Astrocyte (in vitro differentiated cells and primary cell): ENCODE results near the gene CDK14. TPM values are rescaled to one million over a fixed set of nuclear protein-coding genes. Genes with fewer than 3 reads are reported as not detected.

ENCODE experiments used
- DNase-seq: peaks from one replicate; pipeline ENCODE4 v3.0.0-alpha.2; 2010; ENCODE audit warnings: low read depth
- FAIRE-seq: peaks from 2 replicates; lab custom pipeline; 2011; peaks lifted over from hg19 to GRCh38; lab: Jason Lieb, UNC
- H2AFZ ChIP-seq: 2 replicates; pipeline ENCODE4 v1.6.0; 2012; ENCODE audit warnings: low read depth, low read length, inconsistent platforms
- H3K27ac ChIP-seq: 2 replicates; pipeline ENCODE4 v1.5.1; 2011; ENCODE audit warnings: low read depth, low read length, inconsistent platforms
- H3K27me3 ChIP-seq: 2 replicates; pipeline ENCODE4 v1.6.0; 2011; ENCODE audit warnings: low read length, inconsistent platforms; ENCODE audit not compliant: insufficient read depth
- H3K36me3 ChIP-seq: 2 replicates; pipeline ENCODE4 v1.5.1; 2011; ENCODE audit warnings: low read length, inconsistent platforms; ENCODE audit not compliant: insufficient read depth
- H3K4me1 ChIP-seq: 2 replicates; pipeline ENCODE4 v1.5.1; 2011; ENCODE audit warnings: low read length, inconsistent platforms; ENCODE audit not compliant: insufficient read depth
- H3K4me2 ChIP-seq: 2 replicates; pipeline ENCODE4 v1.6.0; 2012; ENCODE audit warnings: low read length, inconsistent platforms
- H3K4me3 ChIP-seq: 2 replicates; pipeline ENCODE4 v1.5.1; 2011; ENCODE audit warnings: low read depth, mild to moderate bottlenecking, low read length, inconsistent platforms; ENCODE audit not compliant: insufficient read depth
- H3K79me2 ChIP-seq: 2 replicates; pipeline ENCODE4 v1.6.0; 2012; ENCODE audit warnings: mild to moderate bottlenecking, low read length, inconsistent platforms; ENCODE audit not compliant: insufficient read depth
- H3K9ac ChIP-seq: 2 replicates; pipeline ENCODE4 v1.6.0; 2012; ENCODE audit warnings: mild to moderate bottlenecking, low read length, inconsistent platforms
- H3K9me3 ChIP-seq: 2 replicates; pipeline ENCODE4 v1.5.1; 2012; ENCODE audit warnings: low read depth, mild to moderate bottlenecking, low read length, inconsistent platforms; ENCODE audit not compliant: insufficient read depth
- H4K20me1 ChIP-seq: 2 replicates; pipeline ENCODE4 v1.6.0; 2012; ENCODE audit warnings: low read length, inconsistent platforms; ENCODE audit not compliant: insufficient read depth
- H3K27ac Mint-ChIP-seq: one replicate; pipeline ENCODE4 v1.8.0; 2021; ENCODE audit warnings: mild to moderate bottlenecking, mixed read lengths; ENCODE audit not compliant: unreplicated experiment
- H3K27me3 Mint-ChIP-seq: one replicate; pipeline ENCODE4 v1.8.0; 2021; ENCODE audit warnings: low read depth, mixed read lengths; ENCODE audit not compliant: unreplicated experiment
- H3K36me3 Mint-ChIP-seq: one replicate; pipeline ENCODE4 v1.8.0; 2021; ENCODE audit warnings: low read depth, mixed read lengths; ENCODE audit not compliant: unreplicated experiment
- H3K4me1 Mint-ChIP-seq: one replicate; pipeline ENCODE4 v1.8.0; 2021; ENCODE audit warnings: low read depth, mixed read lengths; ENCODE audit not compliant: unreplicated experiment
- H3K4me3 Mint-ChIP-seq: one replicate; pipeline ENCODE4 v1.8.0; 2021; ENCODE audit warnings: mild to moderate bottlenecking, moderate library complexity, mixed read lengths; ENCODE audit not compliant: unreplicated experiment
- H3K9me3 Mint-ChIP-seq: one replicate; pipeline ENCODE4 v1.8.0; 2021; ENCODE audit warnings: mild to moderate bottlenecking, mixed read lengths; ENCODE audit not compliant: unreplicated experiment
- EZH2 ChIP-seq: IDR thresholded peaks from 2 replicates; pipeline ENCODE4 v1.6.1; 2012; ENCODE audit warnings: mild to moderate bottlenecking, low read length, inconsistent platforms; ENCODE audit not compliant: insufficient read depth
- total RNA-seq: library from RNA; stranded (reverse); gene quantifications from 2 replicates; pipeline ENCODE4 v1.2.1, GENCODE V29; 2021
- TF ChIP-seq, protein P1 (sequence below): IDR thresholded peaks from 2 replicates; pipeline ENCODE4 v1.5.1; 2011; ENCODE audit warnings: low read depth, mild to moderate bottlenecking, inconsistent platforms, low read length, moderate library complexity; ENCODE audit not compliant: insufficient read depth

The CDK14 gene
- total RNA-seq, 1 donor from 2014 or later = 30.2 TPM

DNA sequence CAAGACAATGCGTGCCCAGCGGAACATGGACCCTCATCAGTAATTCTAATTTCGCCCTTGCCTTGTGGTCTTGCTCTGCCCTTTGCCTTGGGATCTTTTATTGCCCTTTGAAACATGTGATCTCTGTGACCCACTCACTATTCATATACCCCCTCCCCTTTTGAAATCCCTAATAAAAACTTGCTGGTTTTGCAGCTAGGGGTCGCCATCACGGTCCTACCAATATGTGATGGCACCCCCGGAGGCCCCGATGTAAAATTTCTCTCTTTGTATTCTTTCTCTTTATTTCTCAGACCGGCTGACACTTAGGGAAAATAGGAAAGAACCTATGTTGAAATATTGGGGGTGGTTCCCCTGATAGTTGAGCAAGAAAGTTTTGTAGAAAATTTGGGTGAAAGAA lies 242.7 kb downstream of the CDK14 start:
- H3K4me1 ChIP-seq = peaks cover 5% of the 10 kb centered on the region
- no peak overlapping the region for H3K4me3 ChIP-seq
- Mint-ChIP-seq H3K27me3 (no peaks in the 10 kb centered on the region), H3K4me3 (no peak overlapping the region), H3K36me3 (peaks cover 12% of the 10 kb centered on the region), H3K4me1 (peaks cover 6% of the 10 kb centered on the region), H3K9me3 (peaks cover 9% of the 10 kb centered on the region), H3K27ac (no peak overlapping the region)
- H3K9ac ChIP-seq = no peak overlapping the region
- H3K9me3 ChIP-seq = no peaks in the 10 kb centered on the region
- no peaks in the 10 kb centered on the region for H3K36me3 ChIP-seq
- peaks cover 18% of the 10 kb centered on the region for H4K20me1 ChIP-seq
- no peaks in the 10 kb centered on the region for H3K27me3 ChIP-seq
- FAIRE-seq (no peak), DNase-seq (no peak)
- H3K79me2 ChIP-seq = peaks cover 8% of the 10 kb centered on the region
- no peak overlapping the region for H3K4me2 ChIP-seq
- H3K27ac ChIP-seq = no peak overlapping the region
- H2AFZ ChIP-seq = no peak overlapping the region
- TF ChIP-seq, protein P1, sequence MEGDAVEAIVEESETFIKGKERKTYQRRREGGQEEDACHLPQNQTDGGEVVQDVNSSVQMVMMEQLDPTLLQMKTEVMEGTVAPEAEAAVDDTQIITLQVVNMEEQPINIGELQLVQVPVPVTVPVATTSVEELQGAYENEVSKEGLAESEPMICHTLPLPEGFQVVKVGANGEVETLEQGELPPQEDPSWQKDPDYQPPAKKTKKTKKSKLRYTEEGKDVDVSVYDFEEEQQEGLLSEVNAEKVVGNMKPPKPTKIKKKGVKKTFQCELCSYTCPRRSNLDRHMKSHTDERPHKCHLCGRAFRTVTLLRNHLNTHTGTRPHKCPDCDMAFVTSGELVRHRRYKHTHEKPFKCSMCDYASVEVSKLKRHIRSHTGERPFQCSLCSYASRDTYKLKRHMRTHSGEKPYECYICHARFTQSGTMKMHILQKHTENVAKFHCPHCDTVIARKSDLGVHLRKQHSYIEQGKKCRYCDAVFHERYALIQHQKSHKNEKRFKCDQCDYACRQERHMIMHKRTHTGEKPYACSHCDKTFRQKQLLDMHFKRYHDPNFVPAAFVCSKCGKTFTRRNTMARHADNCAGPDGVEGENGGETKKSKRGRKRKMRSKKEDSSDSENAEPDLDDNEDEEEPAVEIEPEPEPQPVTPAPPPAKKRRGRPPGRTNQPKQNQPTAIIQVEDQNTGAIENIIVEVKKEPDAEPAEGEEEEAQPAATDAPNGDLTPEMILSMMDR = no peak
- no peak for TF ChIP-seq EZH2

DNA sequence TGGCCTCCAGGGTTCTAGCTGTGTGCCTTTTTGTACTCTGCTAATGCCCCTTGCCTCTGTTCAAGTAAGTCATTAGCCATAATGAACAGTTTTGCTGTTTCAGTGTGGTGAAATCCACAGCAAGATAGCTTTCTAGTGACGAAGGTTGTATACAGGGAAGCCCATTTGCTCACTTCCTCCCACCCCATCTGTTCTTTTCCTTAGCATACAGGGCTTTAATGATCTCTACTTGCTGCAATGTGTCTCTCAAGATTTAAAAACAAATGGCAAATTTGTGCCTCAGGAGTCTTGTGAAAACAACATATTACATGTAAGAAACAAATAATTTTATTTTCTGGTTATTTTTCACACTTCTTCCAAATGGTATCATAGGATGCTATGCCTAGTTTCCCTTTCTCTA lies 243.2 kb downstream of the CDK14 start:
- H3K27ac Mint-ChIP-seq = no peak overlapping the region
- DNase-seq (no peak), FAIRE-seq (no peak)
- H3K9me3 Mint-ChIP-seq = peaks cover 9% of the 10 kb centered on the region
- Histone ChIP-seq H4K20me1 (peaks cover 17% of the 10 kb centered on the region), H3K79me2 (peaks cover 8% of the 10 kb centered on the region), H3K27ac (no peak overlapping the region), H3K9me3 (no peaks in the 10 kb centered on the region), H3K36me3 (no peaks in the 10 kb centered on the region), H3K9ac (no peak overlapping the region), H3K4me1 (peaks cover 2% of the 10 kb centered on the region), H2AFZ (no peak overlapping the region), H3K4me3 (no peak overlapping the region), H3K27me3 (no peaks in the 10 kb centered on the region), H3K4me2 (no peak overlapping the region)
- peaks cover 9% of the 10 kb centered on the region for H3K4me1 Mint-ChIP-seq
- TF ChIP-seq EZH2 = no peak
- TF ChIP-seq, protein P1 = no peak
- peaks cover 12% of the 10 kb centered on the region for H3K36me3 Mint-ChIP-seq
- no peak overlapping the region for H3K4me3 Mint-ChIP-seq
- H3K27me3 Mint-ChIP-seq = no peaks in the 10 kb centered on the region

- Histone ChIP-seq H3K79me2 (peaks cover 8% of the 10 kb centered on the region), H2AFZ (no peak overlapping the region), H3K4me2 (no peak overlapping the region), H3K4me1 (no peaks in the 10 kb centered on the region), H3K36me3 (no peaks in the 10 kb centered on the region), H3K4me3 (no peak overlapping the region), H3K9ac (no peak overlapping the region), H3K27me3 (no peaks in the 10 kb centered on the region), H4K20me1 (peaks cover 12% of the 10 kb centered on the region), H3K27ac (no peak overlapping the region), H3K9me3 (no peaks in the 10 kb centered on the region)
- TF ChIP-seq, protein P1 = no peak
- no peak for TF ChIP-seq EZH2
- H3K4me1 Mint-ChIP-seq = peaks cover 7% of the 10 kb centered on the region
- no peaks in the 10 kb centered on the region for H3K27me3 Mint-ChIP-seq
- peaks cover 9% of the 10 kb centered on the region for H3K9me3 Mint-ChIP-seq
- FAIRE-seq = no peak
- no peak overlapping the region for H3K27ac Mint-ChIP-seq
- peaks cover 12% of the 10 kb centered on the region for H3K36me3 Mint-ChIP-seq
- H3K4me3 Mint-ChIP-seq = no peak overlapping the region
- no peak for DNase-seq
Measured at GRCh38 chr7:90839727-90840291, 243.7 kb downstream of the CDK14 start.
